NCI-H524 treated with DMSO at 0.1 percent for 48 hours (cell line): ENCODE data around the gene IGF1R.
"Not testable (repeated sequence)": the region's sequence is repeated elsewhere in the genome, so short reads cannot be mapped to it uniquely, and the experiment has no call there.

Experiments used
- DNase-seq: peaks from one replicate; lab custom pipeline; 2025; lab: John Stamatoyannopoulos, UW

IGF1R gene

DNA sequence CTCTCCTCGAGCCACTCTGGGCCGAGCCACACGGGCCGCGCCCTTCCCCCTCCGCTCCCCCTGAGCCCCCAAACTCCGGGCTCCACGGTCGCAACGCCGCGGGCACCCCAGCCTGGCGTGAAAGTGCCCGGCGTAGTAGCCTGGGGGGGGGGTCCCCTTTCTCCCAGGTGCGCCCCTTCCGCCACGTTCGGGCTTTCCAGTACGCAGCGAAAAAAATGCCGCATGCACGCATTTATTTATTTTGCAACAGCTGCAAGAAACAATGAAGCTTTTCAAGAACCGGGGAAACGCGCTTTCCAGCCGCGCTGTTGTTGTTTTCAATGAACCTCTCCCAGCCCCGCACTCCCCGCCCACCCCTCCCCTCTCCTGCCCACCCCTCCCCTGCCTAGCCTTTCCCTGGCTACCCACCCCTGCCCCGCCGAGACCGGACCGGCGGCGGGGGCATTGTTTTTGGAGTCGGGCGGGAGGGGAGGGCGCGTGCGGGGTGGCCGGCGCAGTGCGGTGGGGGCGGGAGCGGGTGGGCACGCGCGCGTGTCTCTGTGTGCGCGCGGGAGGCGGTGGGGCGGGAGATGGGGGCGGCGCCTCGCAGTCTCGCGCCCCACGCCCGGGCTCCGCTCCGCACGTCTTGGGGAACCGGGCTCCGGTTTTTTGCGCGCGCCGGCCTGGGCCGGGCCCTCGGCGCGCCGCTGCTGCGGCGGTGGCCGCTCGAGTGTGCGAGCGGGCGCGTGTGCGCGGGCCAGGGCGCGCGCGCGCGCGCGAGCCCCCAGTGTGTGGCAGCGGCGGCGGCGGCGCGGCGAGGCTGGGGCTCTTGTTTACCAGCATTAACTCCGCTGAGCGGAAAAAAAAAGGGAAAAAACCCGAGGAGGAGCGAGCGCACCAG, at the start of gene IGF1R:
Gene IGF1R, plus strand, starts transcription at position 766 of the 880 bp plus-strand sequence. CDS start 1,043 bp downstream, outside the sequence.
- DNase-seq: peak; percentile 76

DNA sequence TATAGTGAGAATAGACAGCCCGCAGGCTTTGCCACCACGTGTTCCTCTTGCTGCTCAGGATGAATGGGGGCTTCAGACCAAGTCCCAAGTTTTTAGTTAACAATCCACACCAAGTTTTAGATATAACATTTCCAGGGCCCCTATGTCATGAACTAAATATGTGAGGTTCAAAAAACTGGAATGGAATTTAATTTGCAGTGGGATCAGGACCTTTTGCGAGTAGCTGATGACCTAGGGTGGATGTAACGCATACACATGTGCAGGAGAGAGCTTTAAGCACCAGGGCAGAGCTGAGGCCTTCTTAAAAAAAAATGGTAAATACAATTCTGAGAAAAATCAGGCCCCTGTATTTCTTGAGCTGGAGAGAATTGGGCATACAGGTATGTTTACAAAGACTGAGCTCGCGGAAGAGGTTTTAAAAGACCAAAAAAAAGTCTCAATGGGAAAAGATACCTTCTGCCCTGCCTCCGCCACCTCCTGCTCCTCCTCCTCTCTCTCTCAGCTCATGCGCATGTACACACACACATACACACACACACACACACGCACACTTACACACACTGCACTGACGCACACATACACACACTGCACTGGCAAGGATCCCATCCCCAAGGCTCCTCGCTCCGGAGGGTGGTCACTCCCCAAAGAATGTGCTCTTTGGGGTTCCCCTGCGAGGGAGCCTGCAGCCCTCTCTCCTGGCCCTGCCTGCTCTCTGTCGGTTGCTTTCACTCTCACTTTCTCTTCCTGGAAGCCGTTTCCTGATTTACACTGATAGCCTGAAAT, 48.2 kb upstream of the IGF1R start:
- no peak for DNase-seq

- DNase-seq: no peak
Measured at GRCh38 chr15:98604983-98605382, 43.4 kb upstream of the IGF1R start.

DNA sequence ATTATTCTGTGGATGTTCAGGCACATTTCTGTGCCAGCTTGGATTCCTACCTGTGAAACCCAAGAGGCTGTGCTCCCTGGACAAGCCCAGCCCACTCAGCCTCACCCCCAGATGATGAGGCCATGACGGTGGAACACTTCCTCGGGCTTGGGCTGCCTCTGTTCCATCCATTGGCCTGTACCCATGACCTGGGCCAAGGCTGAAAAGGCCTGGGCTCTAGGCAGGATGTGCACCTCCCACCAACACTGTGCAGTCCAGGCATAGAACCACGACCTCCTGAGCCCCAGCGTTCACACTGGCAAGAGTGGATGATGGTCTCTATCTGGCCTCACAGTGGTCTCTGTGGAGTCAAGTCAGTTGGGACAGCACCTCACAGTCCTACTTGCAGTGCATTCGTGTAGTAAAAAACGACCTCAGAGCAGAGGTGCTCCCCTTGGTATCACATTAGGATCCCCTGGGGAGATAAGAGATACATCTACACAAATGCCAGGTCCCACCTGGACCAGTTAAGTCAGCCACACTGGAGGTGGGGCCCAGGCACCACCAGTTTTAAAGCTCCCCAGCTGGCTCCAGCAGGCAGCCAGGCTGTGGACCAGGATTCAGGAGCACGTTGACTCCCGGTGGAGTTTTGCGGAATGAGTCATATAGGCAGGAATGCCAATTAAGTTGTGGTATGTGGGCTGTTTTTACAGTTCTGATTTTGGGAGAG, 39.0 kb upstream of the IGF1R start:
- DNase-seq: no peak

GRCh38 chr15:98610991-98611390, 37.3 kb upstream of the IGF1R start:
- no peak for DNase-seq

DNA sequence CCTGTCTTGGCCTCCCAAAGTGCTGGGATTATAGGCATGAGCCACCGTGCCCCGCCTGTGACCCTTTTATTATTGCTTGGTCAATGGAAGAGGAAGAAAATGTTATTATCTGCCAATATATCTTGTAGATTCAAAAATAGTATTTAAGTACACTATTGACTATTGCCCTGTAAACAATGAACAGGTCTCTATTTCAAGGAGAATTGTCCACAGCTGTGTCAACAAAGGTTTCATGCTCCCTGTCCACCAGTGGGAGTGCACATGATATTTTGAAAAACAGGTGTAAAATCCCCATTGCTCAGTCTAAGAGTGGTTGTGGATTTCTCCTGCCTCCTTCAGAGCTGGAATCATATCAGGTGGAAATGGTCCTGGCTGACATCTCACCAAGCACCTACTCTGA, 36.5 kb upstream of the IGF1R start:
- DNase-seq: no peak

- DNase-seq: no peak
Measured at GRCh38 chr15:98612490-98613110, 35.7 kb upstream of the IGF1R start.

DNA sequence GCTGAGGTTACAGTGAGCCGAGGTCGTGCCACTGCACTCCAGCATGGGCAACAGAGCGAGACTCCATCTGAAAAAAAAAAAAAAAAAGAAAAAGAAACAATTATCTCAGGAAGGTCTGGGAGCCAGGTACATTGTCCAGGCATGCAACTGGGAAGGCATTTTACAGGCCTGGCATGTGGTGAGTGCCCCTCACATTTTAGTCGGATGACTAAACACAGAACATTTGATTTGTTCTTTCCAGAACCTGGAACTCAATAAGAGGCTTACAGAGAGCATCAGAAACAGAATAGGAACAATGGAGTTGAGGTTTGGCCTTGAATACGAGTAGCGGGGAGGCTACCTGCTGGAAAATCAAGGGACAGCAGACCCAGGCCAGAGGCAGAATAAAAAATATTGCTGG, 33.7 kb upstream of the IGF1R start:
- no peak for DNase-seq

- peak; percentile 15 for DNase-seq
Measured at GRCh38 chr15:98616397-98616796, 31.9 kb upstream of the IGF1R start.

GRCh38 chr15:98617328-98617980, 30.9 kb upstream of the IGF1R start:
- DNase-seq: no peak

- DNase-seq: not testable (repeated sequence)
Measured at GRCh38 chr15:98618576-98618975, 29.8 kb upstream of the IGF1R start.

DNA sequence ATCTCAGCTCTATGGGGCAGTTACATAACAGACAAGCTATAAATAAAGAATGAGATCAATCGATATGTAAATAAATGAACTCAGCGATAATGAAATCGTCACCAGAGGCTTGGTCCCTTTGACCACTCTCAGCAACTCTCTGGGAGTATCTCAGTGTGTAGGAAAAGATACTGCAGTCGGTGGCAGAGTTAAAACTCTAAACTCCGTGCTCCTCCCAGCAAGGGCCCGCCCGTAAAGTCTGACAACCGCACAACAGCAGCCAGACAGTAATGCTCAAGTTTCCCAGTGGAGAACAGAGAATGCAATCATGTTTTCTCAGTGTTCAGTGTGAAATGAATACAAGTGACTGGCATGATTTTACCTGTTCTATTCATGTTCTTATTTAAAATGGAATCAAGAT, 28.3 kb upstream of the IGF1R start:
- no peak for DNase-seq

DNA sequence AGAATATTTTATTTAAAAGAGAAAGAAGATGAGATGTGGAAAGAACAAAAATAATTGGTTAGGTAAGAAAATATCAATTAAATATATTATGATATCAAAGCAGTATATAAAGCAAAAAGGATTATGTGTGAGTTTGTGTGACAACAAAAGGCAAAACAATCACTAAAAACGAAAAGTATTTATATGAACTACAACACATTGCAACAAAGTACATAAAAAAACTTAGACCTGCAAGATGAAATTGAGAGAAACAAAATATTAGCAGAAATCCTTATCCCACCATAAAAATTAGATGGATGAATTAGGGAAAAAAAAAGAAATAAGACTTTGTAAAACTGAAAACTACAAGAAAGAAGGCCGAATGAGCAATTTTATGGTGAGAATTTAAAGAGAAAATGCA, 27.3 kb upstream of the IGF1R start:
- DNase-seq: no peak

- no peak for DNase-seq
Measured at GRCh38 chr15:98625614-98626013, 22.7 kb upstream of the IGF1R start.

GRCh38 chr15:98626153-98626552, 22.2 kb upstream of the IGF1R start:
- DNase-seq: no peak

GRCh38 chr15:98628216-98628615, 20.1 kb upstream of the IGF1R start:
- DNase-seq: no peak

DNA sequence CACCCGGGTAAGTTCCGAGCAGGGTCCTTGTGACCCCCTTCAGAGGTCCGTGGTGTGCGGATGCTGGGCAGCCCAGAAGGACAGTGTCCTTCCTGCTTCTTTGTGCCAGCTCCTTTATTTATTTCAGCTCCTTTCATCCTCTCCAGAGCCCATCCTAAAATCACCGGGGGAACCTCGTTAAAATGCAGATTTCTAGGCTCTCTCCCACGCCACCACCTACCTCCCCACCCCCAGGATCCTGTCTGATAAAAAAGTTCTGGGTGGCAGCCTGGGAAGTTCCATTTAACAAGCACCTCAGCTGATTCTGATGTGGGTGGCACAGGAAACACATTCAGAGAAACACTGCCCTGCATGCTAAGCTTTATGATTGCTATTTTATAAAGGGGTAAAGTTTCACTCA, 12.5 kb upstream of the IGF1R start:
- no peak for DNase-seq

DNA sequence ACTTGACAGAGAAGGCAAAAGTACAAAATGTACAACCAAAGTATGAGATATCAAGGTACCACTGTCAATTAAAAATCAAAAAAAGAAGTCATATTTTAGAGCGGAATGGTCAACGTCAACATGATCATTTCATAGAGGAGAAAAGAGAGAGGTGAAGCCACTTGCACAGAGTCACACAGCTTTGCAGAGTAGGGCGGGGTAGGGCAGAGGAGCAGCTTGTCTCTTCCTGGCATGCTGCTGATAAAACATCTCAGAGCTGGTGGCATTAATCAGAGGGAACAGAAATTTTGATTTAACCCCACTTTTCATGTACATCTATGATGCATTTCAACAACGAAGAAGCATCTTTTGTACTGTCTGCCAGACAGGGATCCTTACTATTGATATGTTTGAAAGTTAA, 5.2 kb upstream of the IGF1R start:
- DNase-seq: no peak

DNA sequence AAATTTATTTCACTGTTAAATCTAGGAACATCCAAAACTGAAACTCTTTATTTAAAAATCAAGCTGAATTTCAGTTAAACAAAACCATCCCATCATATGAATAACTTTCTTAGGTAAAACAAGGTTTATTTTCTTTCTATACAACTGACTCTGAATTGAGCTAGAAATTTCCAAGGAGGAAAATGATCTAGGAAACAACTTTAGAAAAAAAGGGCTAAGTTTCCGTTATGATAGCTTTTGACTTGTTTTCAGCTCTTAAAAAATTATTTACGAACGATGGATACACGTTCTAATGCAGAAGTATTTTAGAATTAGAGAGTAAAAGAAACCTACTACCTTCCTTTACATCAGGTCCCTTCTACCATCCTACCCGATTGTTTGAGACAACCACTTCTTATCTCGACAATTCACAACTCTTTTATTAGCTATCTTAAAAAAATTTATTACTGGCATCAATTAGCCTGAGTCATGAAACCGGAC, 1.8 kb upstream of the IGF1R start:
- no peak for DNase-seq

GRCh38 chr15:98647026-98647773, 1.1 kb upstream of the IGF1R start:
- peak; percentile 74 for DNase-seq
